ENCODE results near the gene CRLF1. TPM values are rescaled to one million over a fixed set of nuclear protein-coding genes. Genes with fewer than 3 reads are reported as not detected.

CRLF1 gene
- total and polyA plus RNA-seq, 2 of the 8 experiments (the other 6 are each of a cell fraction or from before 2014, with no cell fraction given): 7.2 to 10.3 TPM

DNA sequence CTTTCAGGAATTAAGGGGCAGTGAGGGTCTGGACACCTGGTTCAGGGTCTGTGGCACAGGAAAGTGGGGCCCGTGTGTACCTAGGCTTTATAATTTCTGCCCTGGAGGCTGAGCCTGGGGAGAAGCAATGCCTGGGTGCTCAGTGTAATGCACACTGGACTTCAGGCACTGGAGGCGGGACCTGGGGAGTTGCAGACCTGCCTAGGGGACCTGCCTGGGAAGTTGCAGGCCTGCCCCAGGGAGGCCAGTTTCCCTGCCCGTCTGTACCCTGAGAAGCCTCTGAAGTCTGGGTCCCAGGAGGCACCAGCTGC, 3.6 kb upstream of the CRLF1 start:
- H2BK5ac ChIP-seq (ENCODE audit: low read depth, low read length): peak overlapping the region; percentile 94; the same call in 1 of the 2 replicates
- peak overlapping the region; percentile 90 for H3K4ac ChIP-seq (replicated peaks; ENCODE audit: insufficient read length, low read depth, low read length)
- H3K23me2 ChIP-seq (ENCODE audit: low read depth, low read length): peaks cover 24% of the 10 kb centered on the region
- H2BK20ac ChIP-seq (ENCODE audit: low read length): peak overlapping the region; percentile 72; the same call in 1 of the 2 replicates
- H3K4me1 ChIP-seq (replicated peaks in 1 of 4; ENCODE audit: control insufficient read depth in 3 of 4, insufficient read depth in 4 of 4, low read length in 3 of 4): peaks cover 28 to 56% (median 38%) of the 10 kb centered on the region in 4 experiments
- DNase-seq (ENCODE audit: low read depth in 1 of 2, low spot score in 2 of 2): no peak
- H3K36me3 ChIP-seq (ENCODE audit: control insufficient read depth in 2 of 4, insufficient read depth in 4 of 4, low read length in 3 of 4): peaks cover 0 to 17% (median 0%) of the 10 kb centered on the region in 4 experiments; a peak in 1 of 8 replicates
- H4K20me1 ChIP-seq (replicated peaks in 1 of 2; ENCODE audit: control insufficient read depth in 1 of 2, insufficient read depth in 2 of 2, low read length in 2 of 2): peaks cover 0 to 17% of the 10 kb centered on the region in 2 experiments
- no peaks in the 10 kb centered on the region for H3K9me3 ChIP-seq (ENCODE audit: insufficient read depth in 2 of 2, low read depth in 1 of 2, low read length in 1 of 2)
- no peak overlapping the region for H2AFZ ChIP-seq (ENCODE audit: low read length)
- peak overlapping the region; percentile 96 for H4K91ac ChIP-seq (replicated peaks; ENCODE audit: insufficient read length, low read length)
- H2BK15ac ChIP-seq (ENCODE audit: low read length): peak overlapping the region; percentile 74
- FAIRE-seq: no peak
- H3K9ac ChIP-seq (replicated peaks in 1 of 4; ENCODE audit: extremely low read depth in 1 of 4, low read depth in 3 of 4, low read length in 3 of 4): no peak overlapping the region
- H3K79me2 ChIP-seq (ENCODE audit: control insufficient read depth in 1 of 2, insufficient read depth in 2 of 2, low read length in 2 of 2): no peaks in the 10 kb centered on the region
- H3K4me3 ChIP-seq (ENCODE audit: extremely low read depth in 1 of 4, insufficient read depth in 2 of 4, low read depth in 3 of 4, low read length in 4 of 4): peak overlapping the region in 3 of 4 experiments; percentile 1 to 75 (median 3); a peak in 2 of 8 replicates
- WGBS, 2 experiments (ENCODE audit: extremely low coverage in 1 of 2, insufficient coverage in 1 of 2, insufficient read length in 1 of 2, insufficient replicate concordance in 2 of 2, low coverage in 1 of 2, low lambda C conversion rate in 2 of 2, missing lambda C conversion rate in 1 of 2): 32% methylated on average over 3 of the region's 3 CpGs; no CpG with 5 or more reads in 1 of the 2 experiments
- no peak overlapping the region for H4K5ac ChIP-seq (ENCODE audit: insufficient read length, low read depth, low read length)
- peak overlapping the region; percentile 63 for H4K8ac ChIP-seq (ENCODE audit: extremely low read depth, insufficient read depth, low read length)
- H3K27ac ChIP-seq (ENCODE audit: low read depth, low read length): no peak overlapping the region
- H3K4me2 ChIP-seq (ENCODE audit: insufficient read depth in 1 of 2, low read depth in 2 of 2, low read length in 2 of 2): peak overlapping the region; percentile 80 to 95
- POLR2A ChIA-PET (ENCODE audit: partially characterized antibody): interaction anchor here (0.7 to 1.3 kb wide), 6 partner anchors 9 to 65 kb away, joined by 3 to 4 read pairs (median 3); no protein-coding TSS in a partner anchor
- no peak overlapping the region for H3K23ac ChIP-seq (ENCODE audit: insufficient read length)
- H2AK5ac ChIP-seq (ENCODE audit: low read depth, low read length): peak overlapping the region; percentile 77; the same call in 1 of the 2 replicates
- H3K14ac ChIP-seq (ENCODE audit: insufficient read length): no peak overlapping the region
- H3K18ac ChIP-seq (ENCODE audit: extremely low read depth, low read length): peak overlapping the region; percentile 86; the same call in 1 of the 2 replicates
- H2BK120ac ChIP-seq (replicated peaks; ENCODE audit: low read depth, low read length): peak overlapping the region; percentile 75
- peak overlapping the region; percentile 68; the same call in 1 of the 2 replicates for H2BK12ac ChIP-seq (ENCODE audit: low read depth, low read length)
- no peaks in the 10 kb centered on the region for H3K79me1 ChIP-seq (ENCODE audit: low read depth, low read length)
- no peak overlapping the region for H3K56ac ChIP-seq (replicated peaks; ENCODE audit: insufficient read length, low read depth, low read length)
- CTCF ChIA-PET (ENCODE audit: partially characterized antibody): interaction anchor here (0.5 to 1.7 kb wide), 7 partner anchors 11 to 134 kb away, joined by 3 to 5 read pairs (median 3); no protein-coding TSS in a partner anchor
- peaks cover 81 to 96% (median 92%) of the 10 kb centered on the region in 4 experiments for H3K27me3 ChIP-seq (replicated peaks in 1 of 4; ENCODE audit: control insufficient read depth in 3 of 4, extremely low read depth in 1 of 4, insufficient read depth in 3 of 4, low read length in 3 of 4)
- TF ChIP-seq SIRT6 (IDR thresholded peaks at IDR 0.05; ENCODE audit: low read length): no peak
- TF ChIP-seq RBBP5 (IDR thresholded peaks at IDR 0.05; ENCODE audit: borderline replicate concordance, low read depth, low read length): no peak
- TF ChIP-seq JUN (IDR thresholded peaks at IDR 0.05; ENCODE audit: low read depth, low read length): no peak
- no peak for TF ChIP-seq SP4 (IDR thresholded peaks at IDR 0.05; ENCODE audit: low read length)
- TF ChIP-seq, protein P1, sequence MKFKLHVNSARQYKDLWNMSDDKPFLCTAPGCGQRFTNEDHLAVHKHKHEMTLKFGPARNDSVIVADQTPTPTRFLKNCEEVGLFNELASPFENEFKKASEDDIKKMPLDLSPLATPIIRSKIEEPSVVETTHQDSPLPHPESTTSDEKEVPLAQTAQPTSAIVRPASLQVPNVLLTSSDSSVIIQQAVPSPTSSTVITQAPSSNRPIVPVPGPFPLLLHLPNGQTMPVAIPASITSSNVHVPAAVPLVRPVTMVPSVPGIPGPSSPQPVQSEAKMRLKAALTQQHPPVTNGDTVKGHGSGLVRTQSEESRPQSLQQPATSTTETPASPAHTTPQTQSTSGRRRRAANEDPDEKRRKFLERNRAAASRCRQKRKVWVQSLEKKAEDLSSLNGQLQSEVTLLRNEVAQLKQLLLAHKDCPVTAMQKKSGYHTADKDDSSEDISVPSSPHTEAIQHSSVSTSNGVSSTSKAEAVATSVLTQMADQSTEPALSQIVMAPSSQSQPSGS (IDR thresholded peaks at IDR 0.05; ENCODE audit: low read length): no peak
- TF ChIP-seq HDAC2 (IDR thresholded peaks at IDR 0.05; ENCODE audit: borderline replicate concordance in 1 of 2, low read depth in 2 of 2, low read length in 2 of 2): no peak
- TF ChIP-seq RFX5 (IDR thresholded peaks at IDR 0.05; ENCODE audit: borderline replicate concordance, low read depth, low read length): no peak
- TF ChIP-seq TAF1 (IDR thresholded peaks at IDR 0.05; ENCODE audit: low read depth, low read length): no peak
- no peak for TF ChIP-seq SP2 (IDR thresholded peaks at IDR 0.05; ENCODE audit: low read length)
- no peak for TF ChIP-seq YY1 (IDR thresholded peaks at IDR 0.05; ENCODE audit: low read depth, low read length)
- no peak for TF ChIP-seq NRF1 (IDR thresholded peaks at IDR 0.05; ENCODE audit: low read depth, low read length)

Data from H1 (cell line).